Measurements from ENCODE around the gene CDH8. TPM values are rescaled to one million over a fixed set of nuclear protein-coding genes. Genes with fewer than 3 reads are reported as not detected.

The CDH8 gene
- total and polyA plus RNA-seq, 2 of the 4 experiments (the other 2 are of a cell fraction): not detected

DNA sequence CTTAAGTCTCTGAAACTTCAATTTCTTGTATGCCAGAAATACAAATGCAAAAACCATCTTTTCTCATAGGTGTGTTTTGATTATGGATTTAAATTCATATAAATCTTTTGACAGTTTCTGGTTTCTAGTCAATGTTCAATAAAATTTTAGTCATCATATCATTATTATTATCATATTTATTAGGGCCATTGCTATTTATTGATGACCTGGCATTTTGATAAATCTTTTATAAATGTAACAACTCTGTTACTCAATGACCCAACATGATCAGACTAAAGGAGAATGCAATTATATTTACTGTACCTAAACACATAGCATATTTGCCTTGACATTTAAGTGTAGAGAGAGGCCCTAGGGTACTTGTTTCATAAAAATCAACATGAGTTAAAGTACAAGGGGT is 320.8 kb downstream of the CDH8 start:
- H3K56ac ChIP-seq (ENCODE audit: extremely low read depth, insufficient read depth, low read length): no peak overlapping the region
- intact Hi-C loops (cut with micrococcal nuclease): no loop called here
- BruUV-seq (replicated peaks): no TSS peak
- H2AFZ ChIP-seq (replicated peaks; ENCODE audit: low read length, poor library complexity): no peak overlapping the region
- H3K4ac ChIP-seq (ENCODE audit: low read depth, low read length): no peak overlapping the region
- no peak overlapping the region for H4K91ac ChIP-seq (ENCODE audit: insufficient read depth, low read depth, low read length)
- ATAC-seq (ENCODE audit: low read depth): no peak
- no peak overlapping the region for H4K5ac ChIP-seq (ENCODE audit: low read depth, low read length)
- H3K9me1 ChIP-seq (ENCODE audit: insufficient read depth, low read length): no peaks in the 10 kb centered on the region
- no peak overlapping the region for H3K9ac ChIP-seq (ENCODE audit: low read depth, low read length)
- no peaks in the 10 kb centered on the region for H3K79me1 ChIP-seq (ENCODE audit: low read depth in 1 of 2, low read length in 2 of 2)
- no peak overlapping the region for H2BK20ac ChIP-seq (ENCODE audit: low read depth, low read length)
- no peak overlapping the region for H2BK15ac ChIP-seq (ENCODE audit: low read depth, low read length)
- H3K4me1 ChIP-seq (ENCODE audit: control insufficient read depth, insufficient read depth, low read length): no peaks in the 10 kb centered on the region
- in situ Hi-C loops (cut with MboI; ENCODE audit: low sequenced_read_pairs): no loop called here
- no peaks in the 10 kb centered on the region for H3K9me3 ChIP-seq (ENCODE audit: control insufficient read depth, insufficient read depth, low read length)
- no peak overlapping the region for H2BK120ac ChIP-seq (ENCODE audit: low read depth, low read length)
- no peak overlapping the region for H4K8ac ChIP-seq (ENCODE audit: low read depth in 2 of 2, low read length in 2 of 2)
- no peak overlapping the region for H3K27ac ChIP-seq (ENCODE audit: insufficient read depth, low read length)
- no peak overlapping the region for H3K18ac ChIP-seq (ENCODE audit: low read depth, low read length)
- DNase-seq: no peak
- no peaks in the 10 kb centered on the region for H3K27me3 ChIP-seq (ENCODE audit: control insufficient read depth, insufficient read depth, low read length)
- no peak overlapping the region for H2BK5ac ChIP-seq (ENCODE audit: low read depth, low read length, poor library complexity, severe bottlenecking)
- dilution Hi-C loops (cut with HindIII; ENCODE audit: low sequenced_read_pairs, unreplicated experiment): no loop called here
- CTCF ChIA-PET: interaction anchor here (0.6 kb wide), 1 partner anchor 1044 kb away, joined by 4 read pairs; no protein-coding TSS in a partner anchor
- H2AK9ac ChIP-seq (replicated peaks; ENCODE audit: low read depth, low read length, poor library complexity): no peak overlapping the region
- H3K4me2 ChIP-seq (ENCODE audit: low read depth, low read length): no peak overlapping the region
- H3K23ac ChIP-seq (ENCODE audit: low read depth, low read length): no peak overlapping the region
- no peak overlapping the region for H2AK5ac ChIP-seq (ENCODE audit: low read depth, low read length)
- H3K14ac ChIP-seq (replicated peaks; ENCODE audit: low read depth, low read length): no peak overlapping the region
- H4K20me1 ChIP-seq (ENCODE audit: insufficient read depth, low read length): no peaks in the 10 kb centered on the region
- POLR2A ChIA-PET (ENCODE audit: unreplicated experiment): no interaction called here
- TF ChIP-seq, protein P1, sequence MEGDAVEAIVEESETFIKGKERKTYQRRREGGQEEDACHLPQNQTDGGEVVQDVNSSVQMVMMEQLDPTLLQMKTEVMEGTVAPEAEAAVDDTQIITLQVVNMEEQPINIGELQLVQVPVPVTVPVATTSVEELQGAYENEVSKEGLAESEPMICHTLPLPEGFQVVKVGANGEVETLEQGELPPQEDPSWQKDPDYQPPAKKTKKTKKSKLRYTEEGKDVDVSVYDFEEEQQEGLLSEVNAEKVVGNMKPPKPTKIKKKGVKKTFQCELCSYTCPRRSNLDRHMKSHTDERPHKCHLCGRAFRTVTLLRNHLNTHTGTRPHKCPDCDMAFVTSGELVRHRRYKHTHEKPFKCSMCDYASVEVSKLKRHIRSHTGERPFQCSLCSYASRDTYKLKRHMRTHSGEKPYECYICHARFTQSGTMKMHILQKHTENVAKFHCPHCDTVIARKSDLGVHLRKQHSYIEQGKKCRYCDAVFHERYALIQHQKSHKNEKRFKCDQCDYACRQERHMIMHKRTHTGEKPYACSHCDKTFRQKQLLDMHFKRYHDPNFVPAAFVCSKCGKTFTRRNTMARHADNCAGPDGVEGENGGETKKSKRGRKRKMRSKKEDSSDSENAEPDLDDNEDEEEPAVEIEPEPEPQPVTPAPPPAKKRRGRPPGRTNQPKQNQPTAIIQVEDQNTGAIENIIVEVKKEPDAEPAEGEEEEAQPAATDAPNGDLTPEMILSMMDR (conservative IDR thresholded peaks at IDR 0.05; ENCODE audit: low read depth, low read length): no peak
- no peak for TF ChIP-seq CEBPB (IDR thresholded peaks at IDR 0.05; ENCODE audit: low read depth, low read length)
- no peak for TF ChIP-seq RCOR1 (IDR thresholded peaks at IDR 0.05; ENCODE audit: insufficient replicate concordance, low read length)
- peak; percentile 77 for TF ChIP-seq MAFK (IDR thresholded peaks at IDR 0.05; ENCODE audit: low read depth, low read length)
- no peak for TF ChIP-seq BHLHE40 (IDR thresholded peaks at IDR 0.05; ENCODE audit: low read depth, low read length)
- TF ChIP-seq, protein P2, sequence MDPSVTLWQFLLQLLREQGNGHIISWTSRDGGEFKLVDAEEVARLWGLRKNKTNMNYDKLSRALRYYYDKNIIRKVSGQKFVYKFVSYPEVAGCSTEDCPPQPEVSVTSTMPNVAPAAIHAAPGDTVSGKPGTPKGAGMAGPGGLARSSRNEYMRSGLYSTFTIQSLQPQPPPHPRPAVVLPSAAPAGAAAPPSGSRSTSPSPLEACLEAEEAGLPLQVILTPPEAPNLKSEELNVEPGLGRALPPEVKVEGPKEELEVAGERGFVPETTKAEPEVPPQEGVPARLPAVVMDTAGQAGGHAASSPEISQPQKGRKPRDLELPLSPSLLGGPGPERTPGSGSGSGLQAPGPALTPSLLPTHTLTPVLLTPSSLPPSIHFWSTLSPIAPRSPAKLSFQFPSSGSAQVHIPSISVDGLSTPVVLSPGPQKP (IDR thresholded peaks at IDR 0.05; ENCODE audit: borderline replicate concordance, low read depth, low read length): no peak
- no peaks in the 10 kb centered on the region for H3K36me3 ChIP-seq (ENCODE audit: control insufficient read depth, insufficient read depth, low read length)
- no peak overlapping the region for H3K4me3 ChIP-seq (ENCODE audit: insufficient read depth, low read depth, low read length)
